Measurements from ENCODE around the gene LGALS8.
A peak's percentile ranks its signal among the peaks of the same experiment; 100 is the strongest.

Gene LGALS8

GRCh38 chr1:236509647-236510401 lies 14.0 kb upstream of the LGALS8 start:
- no peak for DNase-seq

GRCh38 chr1:236511735-236512418 lies 11.9 kb upstream of the LGALS8 start:
- no peak for DNase-seq

DNA sequence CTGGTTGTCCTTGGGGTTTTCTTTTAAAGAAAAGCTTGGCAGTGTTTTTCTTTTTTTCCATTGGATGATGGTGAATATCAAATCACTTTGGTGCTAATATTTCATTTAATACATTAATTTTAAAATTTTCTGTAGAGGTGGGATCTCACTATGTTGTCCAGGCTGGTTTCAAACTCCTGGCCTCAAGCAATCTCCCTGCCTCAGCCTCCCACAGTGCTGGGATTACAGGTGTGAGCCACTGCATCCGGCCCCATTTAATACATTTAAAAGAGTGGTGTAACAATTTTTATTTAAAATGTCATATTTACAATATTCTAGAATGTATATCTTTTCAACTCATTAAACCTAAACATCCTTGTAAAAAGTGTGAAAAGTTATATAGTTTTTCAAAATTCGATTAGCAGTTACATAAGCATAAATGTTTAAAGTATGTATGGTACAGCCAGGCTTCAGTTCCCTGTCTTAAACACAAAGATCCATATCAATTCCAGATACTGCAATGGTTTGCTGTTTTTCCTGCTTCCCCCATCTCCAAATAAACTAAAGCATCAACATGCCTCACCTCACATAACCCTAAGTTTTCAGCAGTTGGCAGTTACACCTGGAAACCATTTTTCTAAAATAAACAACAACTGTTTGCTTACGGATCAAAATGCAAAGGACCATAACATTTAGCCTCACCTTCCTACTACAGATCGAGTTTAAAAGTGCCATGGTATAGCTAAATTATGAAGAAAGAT lies 8.9 kb upstream of the LGALS8 start:
- no peak for DNase-seq

DNA sequence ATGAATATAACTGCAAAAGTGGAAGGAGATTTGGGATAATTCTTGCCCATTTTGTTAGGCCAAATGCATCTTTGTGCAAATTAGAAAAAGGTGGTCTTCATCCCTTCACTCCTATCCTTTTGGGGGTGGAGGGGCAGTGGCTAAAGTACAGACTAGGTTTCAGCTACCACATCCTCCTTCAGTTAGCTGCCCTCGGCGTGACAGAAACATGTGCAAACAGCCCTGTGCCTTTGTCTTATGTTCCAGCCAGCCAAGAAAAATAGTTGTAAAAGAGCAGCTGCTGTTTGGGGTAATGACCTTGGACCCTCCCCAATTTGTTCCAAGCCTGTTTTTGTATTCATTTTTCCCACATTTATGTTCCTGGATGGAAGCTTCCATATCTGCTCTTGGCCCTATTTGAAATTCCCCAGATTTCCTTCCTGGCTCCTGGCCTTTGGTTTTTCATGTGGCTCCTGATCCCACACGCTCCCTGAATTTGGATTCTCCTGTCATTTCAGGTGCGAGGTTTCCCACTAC lies 8.3 kb upstream of the LGALS8 start:
- DNase-seq = no peak

- DNase-seq = no peak
Observed at GRCh38 chr1:236516929-236517704, 6.7 kb upstream of the LGALS8 start.

DNA sequence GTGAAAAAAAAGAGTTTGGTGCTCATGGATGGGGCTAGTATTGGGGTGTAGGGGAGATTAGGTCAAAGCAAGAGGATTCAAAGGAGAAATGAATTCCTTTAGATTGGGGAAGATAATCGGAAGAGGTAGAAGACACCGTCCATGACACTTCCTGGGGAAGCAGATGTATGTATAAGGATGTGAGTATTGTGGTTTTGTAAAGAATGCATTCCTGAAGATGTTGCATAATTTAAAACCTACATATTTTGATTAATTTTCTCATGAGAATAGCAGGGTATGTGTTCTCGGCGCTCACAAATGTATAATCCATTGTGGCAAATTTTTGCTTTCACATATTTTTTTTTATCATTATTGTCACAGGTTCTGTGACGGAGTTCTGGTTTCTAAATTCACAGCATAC lies 5.5 kb upstream of the LGALS8 start:
- no peak for DNase-seq

- DNase-seq = no peak
Observed at GRCh38 chr1:236520445-236521005, 3.3 kb upstream of the LGALS8 start.

DNA sequence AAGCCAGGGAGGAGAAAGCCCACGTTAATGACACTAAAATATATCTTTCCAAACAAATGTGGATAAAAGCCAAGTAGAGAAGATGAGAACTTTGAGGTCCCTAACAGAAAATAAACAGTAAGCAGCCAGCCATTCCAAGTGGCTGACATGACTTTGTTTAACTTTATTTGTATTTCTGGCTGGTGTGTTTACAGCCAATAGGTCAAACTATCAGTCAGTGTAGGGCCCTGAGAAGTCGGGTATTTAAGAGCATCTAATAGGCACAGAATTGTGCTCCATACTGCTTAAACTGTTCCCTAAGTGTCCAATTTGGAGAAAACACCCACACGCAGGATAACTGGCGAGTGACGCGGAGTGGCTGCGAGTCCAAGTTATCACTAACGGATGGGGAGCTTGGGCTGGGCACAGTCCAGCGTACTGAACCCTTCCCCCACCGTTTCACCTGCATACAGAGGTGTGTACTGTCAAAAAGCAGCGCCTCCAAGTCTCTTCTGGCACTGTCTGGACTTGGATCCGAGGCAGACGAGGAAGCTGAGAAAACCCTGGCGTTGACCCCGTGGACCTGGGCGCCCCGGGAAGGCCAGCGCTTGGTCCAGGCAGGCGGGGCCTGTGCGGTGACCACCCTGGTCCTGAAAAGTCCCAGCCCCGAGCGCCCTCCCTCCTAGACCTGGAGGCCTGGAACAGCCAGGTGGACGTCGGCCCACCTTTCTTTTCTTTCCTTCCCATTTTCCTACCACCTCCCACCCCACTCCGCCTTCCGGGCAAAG lies 662 bp upstream of the LGALS8 start:
- DNase-seq = no peak

GRCh38 chr1:236524142-236524894 lies 536 bp downstream of the LGALS8 start:
- peak; percentile 41 for DNase-seq

DNA sequence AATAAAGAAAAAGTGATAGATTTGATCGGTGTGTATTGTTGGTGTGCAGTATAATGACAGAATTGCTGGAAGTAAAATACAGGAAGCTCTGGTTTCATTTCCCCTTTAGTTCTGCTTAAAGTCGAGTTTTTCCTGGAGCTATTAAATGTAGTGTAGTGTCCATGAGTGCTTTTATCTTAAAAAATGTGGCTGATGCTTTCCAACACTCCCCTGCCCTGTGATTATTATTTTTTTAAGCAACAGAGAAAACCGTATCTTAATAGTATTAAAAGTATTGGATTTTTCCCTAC lies 1.1 kb downstream of the LGALS8 start:
- no peak for DNase-seq

GRCh38 chr1:236526079-236526478 lies 2.3 kb downstream of the LGALS8 start:
- DNase-seq = no peak

- DNase-seq = no peak
Observed at GRCh38 chr1:236530286-236530685, 6.5 kb downstream of the LGALS8 start.

DNA sequence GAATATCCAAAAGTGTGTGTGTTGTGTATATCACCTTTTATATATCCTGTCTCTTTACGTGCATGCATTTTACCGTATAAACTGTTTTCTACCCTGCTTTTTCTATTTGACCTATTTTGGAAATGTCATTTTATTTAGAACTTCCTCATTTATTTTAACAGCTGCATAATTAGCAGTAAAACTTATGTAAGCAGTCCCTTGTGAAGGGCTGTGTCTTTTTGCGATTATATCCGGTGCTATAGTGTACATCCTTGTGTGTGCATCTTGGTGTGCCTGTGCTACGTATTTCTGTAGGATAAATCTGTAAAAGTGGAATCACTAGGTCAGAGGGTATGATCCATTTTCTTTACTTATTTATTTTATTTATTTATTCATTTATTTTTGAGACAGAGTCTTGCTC lies 7.2 kb downstream of the LGALS8 start:
- no peak for DNase-seq

- no peak for DNase-seq
Observed at GRCh38 chr1:236532850-236533249, 9.1 kb downstream of the LGALS8 start.

- peak; percentile 23 for DNase-seq
Observed at GRCh38 chr1:236534151-236534651, 10.4 kb downstream of the LGALS8 start.

GRCh38 chr1:236535190-236535589 lies 11.4 kb downstream of the LGALS8 start:
- no peak for DNase-seq

GRCh38 chr1:236535662-236536161 lies 11.9 kb downstream of the LGALS8 start:
- no peak for DNase-seq

- no peak for DNase-seq
Observed at GRCh38 chr1:236536540-236536939, 12.8 kb downstream of the LGALS8 start.

DNA sequence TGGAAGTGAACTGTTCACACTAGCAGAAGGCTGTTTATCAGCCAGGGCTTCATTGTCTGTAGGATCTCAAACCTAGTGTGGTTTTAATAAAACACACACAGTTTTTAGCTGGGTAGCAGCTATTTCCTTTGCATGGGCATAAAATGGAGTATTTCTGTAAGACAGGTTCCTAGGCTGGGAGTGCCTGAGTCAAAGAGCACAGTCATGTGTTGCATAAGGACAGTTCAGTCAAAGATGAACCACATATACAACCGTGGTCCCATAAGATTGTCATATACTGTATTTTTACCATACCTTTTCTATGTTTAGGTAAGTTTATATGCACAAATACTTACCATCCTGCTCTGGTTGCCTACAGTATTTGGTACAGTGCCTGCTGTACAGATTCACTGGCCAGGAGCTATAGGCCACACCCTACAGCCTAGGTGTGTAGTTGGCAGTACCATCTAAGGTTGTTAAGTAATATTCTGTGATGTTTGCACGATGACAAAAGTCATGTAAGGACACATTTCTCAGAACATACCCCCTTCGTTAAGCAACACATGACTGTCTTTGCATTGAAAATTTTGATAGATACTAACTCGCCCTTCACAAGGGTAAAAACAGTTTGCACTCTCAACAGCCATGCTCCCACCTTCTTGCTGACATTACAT lies 17.2 kb downstream of the LGALS8 start:
- DNase-seq = no peak

DNA sequence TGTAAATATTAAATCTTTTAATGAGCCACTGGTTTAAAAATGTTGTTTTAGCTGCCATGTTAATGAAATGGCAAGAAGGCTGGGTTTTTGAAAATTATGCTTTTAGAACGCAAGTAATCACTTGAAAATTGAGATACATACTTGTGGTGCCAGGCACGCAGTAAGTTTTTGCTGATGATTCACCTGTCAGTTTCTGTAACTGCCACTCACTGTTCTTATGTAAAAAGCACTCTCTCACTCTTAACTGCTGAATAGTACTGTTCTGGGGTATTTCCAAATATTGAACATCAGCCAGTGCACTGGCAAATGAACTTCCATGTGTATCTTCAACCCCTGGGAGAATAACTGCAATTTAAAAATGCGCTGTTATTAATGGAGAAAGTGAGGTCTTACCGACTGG lies 17.9 kb downstream of the LGALS8 start:
- no peak for DNase-seq
